K562 (cell line): Measurements from ENCODE around the gene PNKD. TPM values are rescaled to one million over a fixed set of nuclear protein-coding genes. Genes with fewer than 3 reads are reported as not detected.

Experiments
- ATAC-seq: fragments of 200-7000 bp; cut with Tn5 transposase; 3 replicates; pipeline ENCODE4 v1.9.1; 2020; ENCODE audit warnings: moderate library complexity
- BruUV-seq: library from RNA; stranded (reverse); fragments of 400-500 nt; replicated peaks from 2 replicates; lab custom pipeline; 2021; lab: Mats Ljungman, UMichigan
- CTCF ChIA-PET: fragments of 300-600 bp; formaldehyde crosslinking; extraction: SDS; loops from one replicate; lab custom pipeline; 2021; ENCODE audit warnings: low intra/inter-chr PET ratio; lab: Yijun Ruan, JAX
- POLR2A ChIA-PET: fragments of 300-600, 350-650 bp; sonication (Branson Sonifier 250); formaldehyde crosslinking; extraction: SDS; loops from one replicate; lab custom pipeline; 2021; ENCODE audit warnings: antibody characterized with exemption, inconsistent platforms; lab: Yijun Ruan, JAX
- DNase-seq, 4 experiments: peaks; one replicate each; pipeline versions ENCODE4 v3.0.0 to v3.0.0-alpha.2; 2011 to 2018; ENCODE audit warnings: low spot score in 3 of 4, mixed read lengths in 3 of 4; ENCODE audit errors: extremely low read depth in 1 of 4
- FAIRE-seq: peaks from 2 replicates; lab custom pipeline; 2011; peaks lifted over from hg19 to GRCh38; lab: Jason Lieb, UNC
- H2AFZ ChIP-seq: 2 replicates; pipeline ENCODE4 v1.6.0; 2011; ENCODE audit warnings: low read depth, low read length, control low read depth, inconsistent platforms
- H3K27ac ChIP-seq: fragments of 200-600 bp; 3 replicates; pipeline ENCODE4 v1.8.0; 2011; ENCODE audit warnings: low read depth, mild to moderate bottlenecking, control low read depth, inconsistent platforms, low read length, moderate library complexity, mixed read lengths; ENCODE audit errors: extremely low read depth
- H3K27me3 ChIP-seq, 2 experiments: fragments of 300-600 bp in 1 of 2; 2 replicates in 1 of 2; 3 replicates in 1 of 2; pipeline versions ENCODE4 v1.6.0 to v1.8.0; 2011; ENCODE audit warnings: inconsistent platforms in 2 of 2, low read length in 2 of 2, mild to moderate bottlenecking in 1 of 2, mixed read lengths in 1 of 2, moderate library complexity in 1 of 2; ENCODE audit not compliant: control insufficient read depth in 2 of 2, insufficient read depth in 2 of 2
- H3K36me3 ChIP-seq: fragments of 300-600 bp; 3 replicates; pipeline ENCODE4 v1.8.0; 2011; ENCODE audit warnings: mild to moderate bottlenecking, low read length, inconsistent platforms; ENCODE audit not compliant: control insufficient read depth, insufficient read depth
- H3K4me1 ChIP-seq, 2 experiments: fragments of 200-600 bp in 1 of 2; replicated peaks in 1 of 2; 2 replicates in 1 of 2; 3 replicates in 1 of 2; pipeline versions ENCODE4 v1.5.1 to v1.8.0; 2011; ENCODE audit warnings: inconsistent platforms in 2 of 2, low read length in 2 of 2, mild to moderate bottlenecking in 1 of 2, mixed read lengths in 1 of 2, moderate library complexity in 1 of 2; ENCODE audit not compliant: control insufficient read depth in 2 of 2, insufficient read depth in 2 of 2
- H3K4me2 ChIP-seq: 2 replicates; pipeline ENCODE4 v1.6.1; 2011; ENCODE audit warnings: low read length, control low read depth, inconsistent platforms, mixed read lengths; ENCODE audit not compliant: insufficient read depth
- H3K4me3 ChIP-seq: fragments of 200-600 bp; sonication (generic), shearing (Covaris generic); 2 replicates; pipeline ENCODE4 v1.5.1; 2016; ENCODE audit warnings: control low read depth, inconsistent platforms
- H3K79me2 ChIP-seq: fragments of 200-600 bp; 3 replicates; pipeline ENCODE4 v1.8.0; 2011; ENCODE audit warnings: low read length, inconsistent platforms; ENCODE audit not compliant: control insufficient read depth, insufficient read depth
- H3K9ac ChIP-seq, 2 experiments: 2 replicates each; pipeline versions ENCODE4 v1.6.0 to v1.6.1; 2011; ENCODE audit warnings: low read depth in 2 of 2, low read length in 2 of 2, control low read depth in 1 of 2, inconsistent platforms in 1 of 2, mild to moderate bottlenecking in 1 of 2, mixed read lengths in 1 of 2; ENCODE audit not compliant: insufficient read depth in 1 of 2
- H3K9me1 ChIP-seq: one replicate; pipeline ENCODE4 v1.6.0; 2011; ENCODE audit warnings: inconsistent platforms, mild to moderate bottlenecking, low read length, moderate library complexity; ENCODE audit not compliant: control insufficient read depth, insufficient read depth
- H3K9me3 ChIP-seq: replicated peaks from 2 replicates; pipeline ENCODE4 v1.5.1; 2011; ENCODE audit warnings: low read depth, low read length, inconsistent platforms; ENCODE audit not compliant: control insufficient read depth, insufficient read depth
- H4K20me1 ChIP-seq: replicated peaks from 2 replicates; pipeline ENCODE4 v1.6.1; 2011; ENCODE audit warnings: low read length, inconsistent platforms, mixed read lengths; ENCODE audit not compliant: control insufficient read depth, insufficient read depth
- CBFA2T3 ChIP-seq: fragments of 450-650 bp; IDR thresholded peaks from 2 replicates; pipeline ENCODE4 v1.6.1; 2017
- CTBP1 ChIP-seq: fragments of 450-650 bp; IDR thresholded peaks from 2 replicates; pipeline ENCODE4 v1.6.1; 2016; ENCODE audit warnings: borderline replicate concordance
- DPF2 ChIP-seq: fragments of 450-650 bp; IDR thresholded peaks from 2 replicates; pipeline ENCODE4 v1.6.1; 2016
- HMGXB4 ChIP-seq: sonication (generic); formaldehyde crosslinking; IDR thresholded peaks from 2 replicates; pipeline ENCODE4 v1.8.1; 2023; ENCODE audit warnings: mild to moderate bottlenecking, missing genetic modification reagents
- NFE2 ChIP-seq: IDR thresholded peaks from 2 replicates; pipeline ENCODE4 v1.6.1; 2014; ENCODE audit warnings: antibody characterized with exemption, low read depth
- NFIC ChIP-seq: fragments of 450-650 bp; IDR thresholded peaks from 2 replicates; pipeline ENCODE4 v1.6.1; 2017; ENCODE audit warnings: mild to moderate bottlenecking, inconsistent platforms
- POLR2B ChIP-seq: fragments of 450-650 bp; IDR thresholded peaks from 2 replicates; pipeline ENCODE4 v1.6.1; 2018; ENCODE audit warnings: low read depth; ENCODE audit not compliant: partially characterized antibody
- RCOR1 ChIP-seq, 2 experiments: IDR thresholded peaks; 2 replicates each; pipeline ENCODE4 v1.6.1; 2012; ENCODE audit warnings: low read depth in 2 of 2, low read length in 2 of 2, borderline replicate concordance in 1 of 2, improper control_type of control experiment in 1 of 2
- ZEB2 ChIP-seq: fragments of 450-650 bp; IDR thresholded peaks from 2 replicates; pipeline ENCODE4 v1.6.1; 2016
- ZNF239 ChIP-seq: fragments of 250-450 bp; sonication (Bioruptor Pico); IDR thresholded peaks from 2 replicates; pipeline ENCODE4 v1.4.0; 2020; ENCODE audit warnings: mild to moderate bottlenecking
- ZNF431 ChIP-seq: sonication (generic); formaldehyde crosslinking; IDR thresholded peaks from 2 replicates; pipeline ENCODE4 v1.8.0; 2022; ENCODE audit warnings: mild to moderate bottlenecking, missing genetic modification reagents
- WGBS: fragments of 100-300 bp; shearing (Covaris generic); methylation state at CpG from one replicate; pipeline ENCODE4 v1.1.6; 2016; ENCODE audit warnings: low coverage, mixed read lengths; ENCODE audit not compliant: insufficient coverage; ENCODE audit errors: missing lambda C conversion rate; 5-methylcytosine and 5-hydroxymethylcytosine counted together
- in situ Hi-C: fragments of 300-500 bp; cut with MboI; formaldehyde crosslinking; loops from 4 replicates; pipeline ENCODE4 v1.15.0; 2018; ENCODE audit warnings: inconsistent platforms, mixed read lengths
- intact Hi-C: fragments of 100-400 bp; cut with micrococcal nuclease; formaldehyde crosslinking; loops from 2 replicates; pipeline ENCODE4 v1.14.2; 2022
- polyA plus RNA-seq, 8 experiments: library from polyadenylated mRNA; depleted of rRNA in 4 of 8; stranded (reverse) in 5 of 8; unstranded in 3 of 8; fragments of >200 nt; fragmentation: Nextera tagmentation in 2 of 8; fragmentation: Illumina TruSeq in 1 of 8; extraction: Ambion mirVana in 2 of 8; extraction: Trizol in 1 of 8; gene quantifications; 2 replicates each; pipeline versions ENCODE4 v1.2.1 to v1.2.3, GENCODE V29; 2011 to 2014; ENCODE audit warnings: inconsistent platforms in 1 of 8, missing spikeins in 1 of 8
- total RNA-seq, 7 experiments: library from RNA; depleted of rRNA in 6 of 7; stranded (reverse); fragments of >200 nt in 6 of 7; fragmentation: Illumina TruSeq in 2 of 7; extraction: Trizol in 2 of 7; gene quantifications; 2 replicates each; pipeline versions ENCODE4 v1.2.1 to v1.2.3, GENCODE V29; 2011 to 2021; ENCODE audit warnings: low replicate concordance in 1 of 7

Gene PNKD
- total and polyA plus RNA-seq, 9 of the 15 experiments (the other 6 are each of a cell fraction or from before 2014, with no cell fraction given): 26.0 to 105 (median 60.1) TPM

GRCh38 chr2:218366621-218367414, 96.5 kb downstream of the PNKD start:
- no TSS peak for BruUV-seq
- H3K9ac ChIP-seq: peak overlapping the region; percentile 94 to 95; a peak in 3 of 4 replicates
- H3K27me3 ChIP-seq: no peaks in the 10 kb centered on the region
- ATAC-seq (peak; percentile 19), DNase-seq (peak in 3 of 4 experiments; percentile 20 to 37 (median 24)), FAIRE-seq (peak; percentile 23)
- in situ Hi-C loops: no loop called here
- 31% methylated on average over 8 of the region's 9 CpGs for WGBS
- peak overlapping the region; percentile 93 for H3K4me2 ChIP-seq
- H3K36me3 ChIP-seq: no peaks in the 10 kb centered on the region
- H3K9me1 ChIP-seq: no peaks in the 10 kb centered on the region
- intact Hi-C loops: no loop called here
- TF ChIP-seq ZEB2: peak; percentile 77; the same call in 1 of the 2 replicates
- TF ChIP-seq ZNF239 (CRISPR knock-in tag): no peak
- TF ChIP-seq ZNF431 (CRISPR knock-in tag): peak; percentile 42; the same call in 1 of the 2 replicates
- TF ChIP-seq RCOR1 (IDR thresholded peaks at IDR 0.05; ENCODE audit: borderline replicate concordance in 1 of 2, low read depth in 2 of 2, low read length in 2 of 2): 0 out of 4 replicates have a peak, but pooled peaks of 1 of the 2 experiments have one; percentile 7
- TF ChIP-seq DPF2: peak; percentile 32; the same call in 1 of the 2 replicates
- TF ChIP-seq NFIC: peak; percentile 49; the same call in 1 of the 2 replicates
- TF ChIP-seq POLR2B: peak; percentile 12
- TF ChIP-seq HMGXB4: no peak
- TF ChIP-seq CTBP1: peak; percentile 15; the same call in 1 of the 2 replicates
- TF ChIP-seq CBFA2T3: peak; percentile 23; the same call in 1 of the 2 replicates
- TF ChIP-seq NFE2: 0 out of 2 replicates have a peak, but pooled peaks have one; percentile 25
- peak overlapping the region; percentile 89 for H3K27ac ChIP-seq
- POLR2A ChIA-PET: interaction anchor here (0.6 to 1.2 kb wide), 4 partner anchors 9 to 239 kb away, joined by 3 to 9 read pairs (median 4); no protein-coding TSS in a partner anchor
- H3K9me3 ChIP-seq: no peaks in the 10 kb centered on the region
- H2AFZ ChIP-seq: peak overlapping the region; percentile 91
- peaks cover 6% of the 10 kb centered on the region; the same call in 2 of the 3 replicates for H3K79me2 ChIP-seq
- H3K4me3 ChIP-seq: peak overlapping the region; percentile 56
- H4K20me1 ChIP-seq: no peaks in the 10 kb centered on the region
- H3K4me1 ChIP-seq: peaks cover 6 to 32% of the 10 kb centered on the region in 2 experiments; a peak in 4 of 5 replicates
- CTCF ChIA-PET: no interaction called here
